Activated CD8-positive, alpha-beta memory T cell treated with anti-CD3 and anti-CD28 coated beads, Interleukin-2, amount 50 U/mL, for 24 hours (primary cell): ENCODE results near the gene KRTAP20-2.

Experiments used
- DNase-seq: peaks from one replicate; pipeline ENCODE4 v3.0.0-alpha.2; 2020; ENCODE audit errors: extremely low read depth

Gene KRTAP20-2

GRCh38 chr21:30634906-30635305 is at the start of gene KRTAP20-2:
TSS of gene KRTAP20-2 (plus strand) at chr21:30635206. CDS start at chr21:30635264, 58 bp downstream.
- no peak for DNase-seq

- DNase-seq, result no peak
Measured at GRCh38 chr21:30590297-30590696, 44.7 kb upstream of the KRTAP20-2 start, which contains the start of gene KRTAP22-2. TSS of gene KRTAP22-2 (minus strand) at chr21:30590397.

- no peak for DNase-seq
Measured at GRCh38 chr21:30592140-30592539, 42.9 kb upstream of the KRTAP20-2 start, which contains the start of gene KRTAP6-3. TSS of gene KRTAP6-3 (plus strand) at chr21:30592440. CDS start at chr21:30592446, 6 bp downstream.

GRCh38 chr21:30598802-30599201 is 36.2 kb upstream of the KRTAP20-2 start, which contains the start of gene KRTAP6-2:
TSS of gene KRTAP6-2 (minus strand) at chr21:30598902. CDS start at chr21:30598874, 28 bp downstream.
- no peak for DNase-seq

GRCh38 chr21:30600787-30601186 is 34.2 kb upstream of the KRTAP20-2 start, which contains the start of gene KRTAP22-1:
TSS of gene KRTAP22-1 (plus strand) at chr21:30601087.
- DNase-seq, result no peak

- no peak for DNase-seq
Measured at GRCh38 chr21:30605968-30606367, 29.0 kb upstream of the KRTAP20-2 start.

- DNase-seq, result no peak
Measured at GRCh38 chr21:30612132-30612531, 22.9 kb upstream of the KRTAP20-2 start.

GRCh38 chr21:30613836-30614235 is 21.2 kb upstream of the KRTAP20-2 start, which contains the start of gene KRTAP6-1:
TSS of gene KRTAP6-1 (minus strand) at chr21:30613930. CDS start at chr21:30613904, 26 bp downstream.
- no peak for DNase-seq

- DNase-seq, result no peak
Measured at GRCh38 chr21:30615199-30615598, 19.8 kb upstream of the KRTAP20-2 start.

- DNase-seq, result no peak
Measured at GRCh38 chr21:30616125-30616524, 18.9 kb upstream of the KRTAP20-2 start, which contains the start of gene KRTAP20-1. TSS of gene KRTAP20-1 (plus strand) at chr21:30616425. CDS start at chr21:30616455, 30 bp downstream.

GRCh38 chr21:30620080-30620479 is 14.9 kb upstream of the KRTAP20-2 start:
- no peak for DNase-seq

GRCh38 chr21:30620522-30620921 is 14.5 kb upstream of the KRTAP20-2 start, which contains the start of gene KRTAP20-4:
TSS of gene KRTAP20-4 (plus strand) at chr21:30620627.
- DNase-seq, result no peak

GRCh38 chr21:30623362-30623761 is 11.6 kb upstream of the KRTAP20-2 start:
- no peak for DNase-seq

GRCh38 chr21:30625449-30626165 is 9.4 kb upstream of the KRTAP20-2 start:
- DNase-seq, result no peak

GRCh38 chr21:30628109-30628508 is 6.9 kb upstream of the KRTAP20-2 start:
- DNase-seq, result no peak

GRCh38 chr21:30629200-30629599 is 5.8 kb upstream of the KRTAP20-2 start:
- no peak for DNase-seq

GRCh38 chr21:30638686-30639085 is 3.7 kb downstream of the KRTAP20-2 start:
- DNase-seq, result no peak

GRCh38 chr21:30642564-30642963 is 7.6 kb downstream of the KRTAP20-2 start, which contains the start of gene KRTAP20-3:
TSS of gene KRTAP20-3 (plus strand) at chr21:30642864.
- DNase-seq, result no peak

GRCh38 chr21:30646904-30647414 is 12.0 kb downstream of the KRTAP20-2 start:
- no peak for DNase-seq

GRCh38 chr21:30652891-30653290 is 17.9 kb downstream of the KRTAP20-2 start:
- no peak for DNase-seq

GRCh38 chr21:30668776-30669175 is 33.8 kb downstream of the KRTAP20-2 start:
- DNase-seq, result no peak

GRCh38 chr21:30672985-30673650 is 38.1 kb downstream of the KRTAP20-2 start:
- no peak for DNase-seq
